Transverse colon (tissue), 4 donors: ENCODE data around the gene ACSM6. TPM values are rescaled to one million over a fixed set of nuclear protein-coding genes. Genes with fewer than 3 reads are reported as not detected.

ENCODE experiments used
- DNase-seq: peaks from one replicate; pipeline ENCODE4 v3.0.0-alpha.2; 2019
- H3K27ac ChIP-seq, 4 donors: fragments of 200-600 bp; sonication (generic); 2 replicates each; pipeline ENCODE4 v1.5.1; 2016 to 2018; ENCODE audit warnings: inconsistent platforms in 4 of 4
- H3K27me3 ChIP-seq: fragments of 200-600 bp; sonication (generic); 2 replicates; pipeline ENCODE4 v1.5.1; 2017; ENCODE audit warnings: inconsistent platforms
- H3K36me3 ChIP-seq, 4 donors: fragments of 200-600 bp; sonication (generic); 2 replicates each; pipeline ENCODE4 v1.5.1; 2017 to 2019; ENCODE audit warnings: inconsistent platforms in 4 of 4
- H3K4me1 ChIP-seq, 4 donors: fragments of 200-600 bp; sonication (generic); 2 replicates each; pipeline ENCODE4 v1.5.1; 2017 to 2020; ENCODE audit warnings: inconsistent platforms in 4 of 4
- H3K4me3 ChIP-seq, 4 donors: fragments of 200-600 bp; sonication (generic); 1 replicate in 1 of 4; 2 replicates in 3 of 4; pipeline versions ENCODE4 v1.5.1 to v1.6.1; 2017 to 2019; ENCODE audit warnings: inconsistent platforms in 4 of 4
- H3K9me3 ChIP-seq, 2 donors: fragments of 200-600 bp; sonication (generic); 2 replicates each; pipeline ENCODE4 v1.5.1; 2017 to 2019; ENCODE audit warnings: inconsistent platforms in 2 of 2
- EP300 ChIP-seq: sonication (generic); formaldehyde crosslinking; IDR thresholded peaks from one replicate; pipeline ENCODE4 v1.6.1; 2017; ENCODE audit warnings: antibody characterized with exemption, low read depth
- POLR2A ChIP-seq: fragments of 450-650 bp; IDR thresholded peaks from one replicate; pipeline ENCODE4 v1.6.1; 2016; ENCODE audit warnings: antibody characterized with exemption, mild to moderate bottlenecking, moderate library complexity
- POLR2AphosphoS5 ChIP-seq, 3 donors: sonication (generic); formaldehyde crosslinking; IDR thresholded peaks; one replicate each; pipeline ENCODE4 v1.6.1; 2016; ENCODE audit warnings: antibody characterized with exemption in 3 of 3
- WGBS, 2 donors: methylation state at CpG; one replicate each; pipeline ENCODE4 v1.1.5; 2018; ENCODE audit warnings: low coverage in 1 of 2; 5-methylcytosine and 5-hydroxymethylcytosine counted together
- in situ Hi-C, 4 donors: fragments of 200-750 bp; cut with MboI; loops; one replicate each; pipeline versions ENCODE4 v1.15.0 to v1.15.1; 2017; ENCODE audit warnings: low sequenced_read_pairs in 3 of 4, low pct_ligation_motif_present in 1 of 4, low pct_unique_long_range_greater_than_20kb in 1 of 4
- intact Hi-C: fragments of 100-400 bp; cut with DNase I; formaldehyde crosslinking; loops from one replicate; pipeline ENCODE4 v1.15.1; 2023; ENCODE audit warnings: low total_unique reads
- total RNA-seq, 4 donors: library from RNA; depleted of rRNA; stranded (reverse); fragments of >200 nt; gene quantifications; one replicate each; pipeline ENCODE4 v1.1.0, GENCODE V29; 2016
- TF ChIP-seq, protein P1 (sequence below), 5 experiments: fragments of 200-600 bp in 3 of 5; fragments of 450-650 bp in 2 of 5; sonication (generic) in 3 of 5; IDR thresholded peaks; 1 replicate in 2 of 5; 2 replicates in 3 of 5; pipeline ENCODE4 v1.5.1; 2016 to 2017; ENCODE audit warnings: antibody characterized with exemption in 5 of 5, inconsistent platforms in 3 of 5, mild to moderate bottlenecking in 2 of 5, moderate library complexity in 1 of 5

The ACSM6 gene
- total RNA-seq, 4 donors from 2014 or later = not detected

DNA sequence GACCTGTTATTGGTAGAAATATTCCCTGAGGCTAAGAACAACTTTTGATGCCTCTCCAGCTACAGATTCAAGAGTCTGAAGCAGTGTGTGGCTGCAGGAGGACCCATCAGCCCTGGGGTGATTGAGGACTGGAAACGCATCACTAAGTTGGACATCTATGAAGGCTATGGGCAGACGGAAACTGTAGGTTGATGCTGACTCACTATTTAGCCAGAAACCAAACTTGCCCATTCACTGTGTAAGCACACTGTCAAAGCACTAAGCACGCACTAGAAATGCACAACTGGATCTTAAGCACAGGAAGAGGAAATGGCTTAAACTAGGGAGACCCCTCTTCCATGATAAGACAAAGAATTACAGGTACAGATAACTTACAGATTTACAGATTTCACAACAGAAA lies 20.8 kb downstream of the ACSM6 start:
- Histone ChIP-seq H3K27ac (no peak overlapping the region), H3K4me1 (no peaks in the 10 kb centered on the region), H3K36me3 (no peaks in the 10 kb centered on the region), H3K4me3 (no peak overlapping the region), H3K9me3 (no peaks in the 10 kb centered on the region), H3K27me3 (no peaks in the 10 kb centered on the region)
- WGBS, 2 donors = 84 to 100% methylated on average over 2 to 3 of the region's 3 CpGs
- DNase-seq = no peak
- intact Hi-C loops (no loop called here), in situ Hi-C loops (no loop called here)
- TF ChIP-seq POLR2A = no peak
- no peak for TF ChIP-seq POLR2AphosphoS5 (IDR thresholded peaks at IDR 0.05)
- TF ChIP-seq, protein P1, sequence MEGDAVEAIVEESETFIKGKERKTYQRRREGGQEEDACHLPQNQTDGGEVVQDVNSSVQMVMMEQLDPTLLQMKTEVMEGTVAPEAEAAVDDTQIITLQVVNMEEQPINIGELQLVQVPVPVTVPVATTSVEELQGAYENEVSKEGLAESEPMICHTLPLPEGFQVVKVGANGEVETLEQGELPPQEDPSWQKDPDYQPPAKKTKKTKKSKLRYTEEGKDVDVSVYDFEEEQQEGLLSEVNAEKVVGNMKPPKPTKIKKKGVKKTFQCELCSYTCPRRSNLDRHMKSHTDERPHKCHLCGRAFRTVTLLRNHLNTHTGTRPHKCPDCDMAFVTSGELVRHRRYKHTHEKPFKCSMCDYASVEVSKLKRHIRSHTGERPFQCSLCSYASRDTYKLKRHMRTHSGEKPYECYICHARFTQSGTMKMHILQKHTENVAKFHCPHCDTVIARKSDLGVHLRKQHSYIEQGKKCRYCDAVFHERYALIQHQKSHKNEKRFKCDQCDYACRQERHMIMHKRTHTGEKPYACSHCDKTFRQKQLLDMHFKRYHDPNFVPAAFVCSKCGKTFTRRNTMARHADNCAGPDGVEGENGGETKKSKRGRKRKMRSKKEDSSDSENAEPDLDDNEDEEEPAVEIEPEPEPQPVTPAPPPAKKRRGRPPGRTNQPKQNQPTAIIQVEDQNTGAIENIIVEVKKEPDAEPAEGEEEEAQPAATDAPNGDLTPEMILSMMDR (IDR thresholded peaks at IDR 0.05) = no peak
- TF ChIP-seq EP300 = no peak

DNA sequence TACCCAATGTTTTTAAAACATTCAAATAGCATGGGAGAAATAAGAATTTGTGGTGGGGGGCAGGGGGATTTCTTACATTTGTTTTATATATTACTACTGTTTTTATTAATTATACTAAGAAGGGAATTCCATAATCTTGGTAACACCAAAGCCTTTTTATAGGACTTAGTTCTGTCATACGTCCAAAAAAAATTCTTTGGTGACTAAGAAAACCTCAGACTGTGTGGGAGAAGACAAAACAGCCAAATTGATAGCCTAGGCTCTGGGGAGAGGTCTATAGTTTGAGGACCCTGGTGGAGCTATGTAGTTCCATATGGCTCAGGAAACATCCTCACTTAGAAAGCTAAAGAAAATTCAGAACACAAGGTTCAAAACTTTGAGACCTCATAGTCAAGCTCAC lies 23.4 kb downstream of the ACSM6 start:
- no peak for DNase-seq
- H3K9me3 ChIP-seq = no peaks in the 10 kb centered on the region
- no peaks in the 10 kb centered on the region for H3K27me3 ChIP-seq
- 30 to 67% methylated on average over 1 of the region's 1 CpG for WGBS, 2 donors
- TF ChIP-seq POLR2AphosphoS5 (IDR thresholded peaks at IDR 0.05) = no peak
- TF ChIP-seq POLR2A = no peak
- TF ChIP-seq, protein P1 (IDR thresholded peaks at IDR 0.05) = no peak
- no peak for TF ChIP-seq EP300
- in situ Hi-C loops (no loop called here), intact Hi-C loops (no loop called here)
- H3K27ac ChIP-seq = no peak overlapping the region
- H3K4me1 ChIP-seq = no peaks in the 10 kb centered on the region
- no peaks in the 10 kb centered on the region for H3K36me3 ChIP-seq
- H3K4me3 ChIP-seq = no peak overlapping the region

DNA sequence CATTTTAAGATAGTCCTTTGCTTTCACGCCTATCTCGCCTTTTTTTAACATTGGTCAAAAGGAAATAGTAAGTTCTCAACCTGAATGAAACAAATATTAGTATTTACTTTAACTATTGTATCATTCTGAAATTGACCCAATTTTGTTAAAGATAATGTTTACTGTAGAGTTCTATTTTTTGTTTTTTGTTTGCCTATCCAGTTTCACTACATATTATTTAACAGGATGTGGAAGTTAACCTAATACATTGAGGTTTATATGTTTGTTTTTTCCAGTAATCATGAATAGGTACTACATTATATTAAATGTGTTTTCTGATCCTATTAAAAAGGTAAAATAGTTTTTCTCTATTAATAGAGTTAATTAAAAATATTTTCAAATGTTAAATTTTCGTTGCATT lies 26.5 kb downstream of the ACSM6 start:
- no peak overlapping the region for H3K4me3 ChIP-seq
- no peaks in the 10 kb centered on the region for H3K9me3 ChIP-seq
- no peaks in the 10 kb centered on the region for H3K36me3 ChIP-seq
- TF ChIP-seq POLR2AphosphoS5 (IDR thresholded peaks at IDR 0.05) (no peak), POLR2A (no peak), EP300 (no peak)
- TF ChIP-seq, protein P1 (IDR thresholded peaks at IDR 0.05) = no peak
- no peak overlapping the region for H3K27ac ChIP-seq
- H3K27me3 ChIP-seq = no peaks in the 10 kb centered on the region
- WGBS, 2 donors = 81 to 83% methylated on average over 3 of the region's 3 CpGs
- intact Hi-C loops (no loop called here), in situ Hi-C loops (no loop called here)
- H3K4me1 ChIP-seq = no peaks in the 10 kb centered on the region
- DNase-seq = no peak

- 82 to 83% methylated on average over 3 to 5 of the region's 5 CpGs for WGBS, 2 donors
- no peak overlapping the region for H3K4me3 ChIP-seq
- no peaks in the 10 kb centered on the region for H3K27me3 ChIP-seq
- H3K4me1 ChIP-seq = no peaks in the 10 kb centered on the region
- no peaks in the 10 kb centered on the region for H3K36me3 ChIP-seq
- no peaks in the 10 kb centered on the region for H3K9me3 ChIP-seq
- no peak for DNase-seq
- H3K27ac ChIP-seq = no peak overlapping the region
- TF ChIP-seq POLR2AphosphoS5 (IDR thresholded peaks at IDR 0.05) (no peak), EP300 (no peak), POLR2A (no peak)
- TF ChIP-seq, protein P1 (IDR thresholded peaks at IDR 0.05) = no peak
- intact Hi-C loops = no loop called here
- in situ Hi-C loops = no loop called here
These were observed 27.1 kb downstream of the ACSM6 start for GRCh38 chr10:95221124-95221523.
